HCT116 (cell line): ENCODE results near the gene CHI3L2. TPM values are rescaled to one million over a fixed set of nuclear protein-coding genes. Genes with fewer than 3 reads are reported as not detected.

Experiments
- ATAC-seq: fragments of 200-7000 bp; cut with Tn5 transposase; 2 replicates; pipeline ENCODE4 v1.9.1; 2020; ENCODE audit warnings: mild to moderate bottlenecking, moderate library complexity
- BruUV-seq: library from RNA; stranded (reverse); fragments of 400-500 nt; replicated peaks from 2 replicates; lab custom pipeline; 2021; lab: Mats Ljungman, UMichigan
- CTCF ChIA-PET: fragments of 300-600 bp; sonication (Branson Sonifier 250); formaldehyde crosslinking; loops from one replicate; lab custom pipeline; 2021; ENCODE audit warnings: antibody characterized with exemption; lab: Charles Lee
- POLR2A ChIA-PET: fragments of 300-600, 350-600 bp; sonication (Branson Sonifier 250); formaldehyde crosslinking; loops from one replicate; lab custom pipeline; 2021; ENCODE audit warnings: antibody characterized with exemption; lab: Charles Lee
- RAD21 ChIA-PET, 2 experiments: fragments of 300-600 bp; sonication (Branson Sonifier 250); formaldehyde crosslinking; loops; one replicate each; lab custom pipeline; 2023; ENCODE audit warnings: low total read pairs in 2 of 2; ENCODE audit not compliant: uncharacterized antibody in 2 of 2, unreplicated experiment in 2 of 2, low non-redundant PET in 1 of 2; lab: Charles Lee
- DNase-seq: peaks from one replicate; pipeline ENCODE4 v3.0.0-alpha.2; 2010; ENCODE audit warnings: low read depth, low spot score
- H2AFZ ChIP-seq: fragments of 200-600 bp; shearing (Covaris generic), sonication (generic); 2 replicates; pipeline ENCODE4 v1.6.1; 2017; ENCODE audit warnings: low read depth, mixed run types, mixed read lengths, antibody characterized with exemption, low read length; ENCODE audit not compliant: poor library complexity, severe bottlenecking
- H3K27ac ChIP-seq: 2 replicates; pipeline ENCODE4 v1.5.1; 2012; ENCODE audit warnings: low read depth, low read length
- H3K27me3 ChIP-seq: fragments of 200-600 bp; sonication (generic); 2 replicates; pipeline ENCODE4 v1.6.1; 2016; ENCODE audit warnings: mixed run types, low read length, mixed read lengths; ENCODE audit not compliant: insufficient read depth
- H3K36me3 ChIP-seq, 2 experiments: fragments of 200-500 bp in 1 of 2; fragments of 200-600 bp in 1 of 2; sonication (Bioruptor generic) in 1 of 2; sonication (generic) in 1 of 2; 2 replicates each; pipeline versions ENCODE4 v1.5.1 to v1.6.1; 2014 to 2016; ENCODE audit warnings: low read length in 2 of 2, inconsistent platforms in 1 of 2, mixed read lengths in 1 of 2, mixed run types in 1 of 2; ENCODE audit not compliant: insufficient read depth in 2 of 2, control insufficient read depth in 1 of 2
- H3K4me1 ChIP-seq, 2 experiments: fragments of 200-600 bp in 1 of 2; sonication (generic) in 1 of 2; 2 replicates each; pipeline versions ENCODE4 v1.5.1 to v1.6.1; 2012 to 2017; ENCODE audit warnings: low read length in 2 of 2, inconsistent platforms in 1 of 2, mild to moderate bottlenecking in 1 of 2, mixed read lengths in 1 of 2, mixed run types in 1 of 2, moderate library complexity in 1 of 2; ENCODE audit not compliant: insufficient read depth in 2 of 2, control insufficient read depth in 1 of 2
- H3K4me2 ChIP-seq: fragments of 200-600 bp; sonication (generic); 2 replicates; pipeline ENCODE4 v1.6.1; 2017; ENCODE audit warnings: mixed run types, low read length, mixed read lengths
- H3K4me3 ChIP-seq, 2 experiments: fragments of 200-600 bp in 1 of 2; sonication (generic) in 1 of 2; replicated peaks in 1 of 2; 2 replicates each; pipeline ENCODE4 v1.5.1; 2011 to 2016; ENCODE audit warnings: low read length in 2 of 2, control low read depth in 1 of 2, low read depth in 1 of 2, mild to moderate bottlenecking in 1 of 2, mixed read lengths in 1 of 2, mixed run types in 1 of 2
- H3K79me2 ChIP-seq: fragments of 200-600 bp; sonication (generic); 2 replicates; pipeline ENCODE4 v1.6.1; 2017; ENCODE audit warnings: mild to moderate bottlenecking, mixed run types, low read length, moderate library complexity, mixed read lengths; ENCODE audit not compliant: insufficient read depth
- H3K9ac ChIP-seq: fragments of 200-600 bp; sonication (generic); 2 replicates; pipeline ENCODE4 v1.6.1; 2016; ENCODE audit warnings: low read length, mixed read lengths
- H3K9me2 ChIP-seq: fragments of 200-600 bp; sonication (generic), shearing (Covaris generic); 2 replicates; pipeline ENCODE4 v1.6.1; 2017; ENCODE audit warnings: mixed run types, mild to moderate bottlenecking, moderate library complexity; ENCODE audit not compliant: insufficient read depth
- H3K9me3 ChIP-seq, 2 experiments: fragments of 200-500 bp in 1 of 2; fragments of 200-600 bp in 1 of 2; sonication (Bioruptor generic) in 1 of 2; sonication (generic) in 1 of 2; 2 replicates each; pipeline ENCODE4 v1.6.1; 2014 to 2017; ENCODE audit warnings: low read length in 2 of 2, mixed read lengths in 2 of 2, inconsistent platforms in 1 of 2, low read depth in 1 of 2, mild to moderate bottlenecking in 1 of 2, mixed run types in 1 of 2, moderate library complexity in 1 of 2; ENCODE audit not compliant: control insufficient read depth in 1 of 2, insufficient read depth in 1 of 2
- H4K20me1 ChIP-seq: fragments of 200-600 bp; sonication (generic), shearing (Covaris generic); 2 replicates; pipeline ENCODE4 v1.6.1; 2017; ENCODE audit warnings: mixed run types, mild to moderate bottlenecking, moderate library complexity; ENCODE audit not compliant: insufficient read depth
- CBX3 ChIP-seq: IDR thresholded peaks from 2 replicates; pipeline ENCODE4 v1.6.1; 2012; ENCODE audit warnings: low read depth
- ELF1 ChIP-seq: IDR thresholded peaks from 2 replicates; pipeline ENCODE4 v1.6.1; 2012; ENCODE audit warnings: low read depth, borderline replicate concordance
- EZH2 ChIP-seq: fragments of 200-600 bp; sonication (generic); IDR thresholded peaks from 2 replicates; pipeline ENCODE4 v1.6.1; 2017; ENCODE audit warnings: antibody characterized with exemption, mixed run types
- EZH2phosphoT487 ChIP-seq: fragments of 200-600 bp; IDR thresholded peaks from 2 replicates; pipeline ENCODE4 v1.6.1; 2018; ENCODE audit warnings: antibody characterized with exemption, borderline replicate concordance
- MAX ChIP-seq: IDR thresholded peaks from 2 replicates; pipeline ENCODE4 v1.6.1; 2012
- POLR2AphosphoS5 ChIP-seq: IDR thresholded peaks from 2 replicates; pipeline ENCODE4 v1.6.1; 2011; ENCODE audit warnings: mild to moderate bottlenecking, low read depth, low read length, moderate library complexity
- SIN3A ChIP-seq: IDR thresholded peaks from 2 replicates; pipeline ENCODE4 v1.6.1; 2012; ENCODE audit warnings: low read depth
- SP1 ChIP-seq: IDR thresholded peaks from 2 replicates; pipeline ENCODE4 v1.6.1; 2012; ENCODE audit warnings: low read depth
- ZBTB33 ChIP-seq: IDR thresholded peaks from 2 replicates; pipeline ENCODE4 v1.6.1; 2011; ENCODE audit warnings: mild to moderate bottlenecking, low read length, moderate library complexity; ENCODE audit not compliant: insufficient replicate concordance; ENCODE audit errors: extremely low read depth
- ZFX ChIP-seq: fragments of 450-650 bp; IDR thresholded peaks from 2 replicates; pipeline ENCODE4 v1.6.1; 2017
- ZNF274 ChIP-seq: fragments of 200-500 bp; sonication (Bioruptor generic); IDR thresholded peaks from 2 replicates; pipeline ENCODE4 v1.6.1; 2014; ENCODE audit warnings: mild to moderate bottlenecking, low read depth, low read length, inconsistent platforms
- intact Hi-C: fragments of 100-400 bp; cut with micrococcal nuclease; formaldehyde crosslinking; loops from 2 replicates; pipeline ENCODE4 v1.10.0; 2022
- total RNA-seq: library from RNA; stranded (reverse); gene quantifications from one replicate; pipeline ENCODE4 v1.2.1, GENCODE V29; 2021; ENCODE audit not compliant: unreplicated experiment

Gene CHI3L2
- total RNA-seq, 1 experiment from 2014 or later, result not detected

- Histone ChIP-seq H3K4me2 (no peak overlapping the region), H3K27me3 (no peaks in the 10 kb centered on the region), H3K27ac (no peak overlapping the region), H3K79me2 (no peaks in the 10 kb centered on the region), H3K4me3 (no peak overlapping the region), H3K9me2 (no peaks in the 10 kb centered on the region), H3K4me1 (no peaks in the 10 kb centered on the region), H2AFZ (no peak overlapping the region), H3K9me3 (no peaks in the 10 kb centered on the region), H4K20me1 (no peaks in the 10 kb centered on the region)
- intact Hi-C loops, result no loop called here
- RAD21 ChIA-PET, result no interaction called here
- BruUV-seq, result no TSS peak
- no peak for DNase-seq
- POLR2A ChIA-PET, result interaction anchor here (0.8 kb wide), 1 partner anchor 9 kb away, joined by 3 read pairs; no protein-coding TSS in a partner anchor
- TF ChIP-seq ZFX (no peak), ELF1 (no peak), MAX (no peak), ZNF274 (no peak), ZBTB33 (no peak)
- TF ChIP-seq, all 23 proteins: peak for 0
- Histone ChIP-seq H3K36me3 (peaks cover 31 to 40% of the 10 kb centered on the region in 2 experiments; a peak in 2 of 4 replicates), H3K9ac (no peak overlapping the region)
- CTCF ChIA-PET, result no interaction called here
- ATAC-seq, result no peak
These were observed 44.0 kb upstream of the CHI3L2 start for GRCh38 chr1:111183308-111184069.

GRCh38 chr1:111184663-111185062, 42.9 kb upstream of the CHI3L2 start:
- H3K4me2 ChIP-seq, result no peak overlapping the region
- H3K36me3 ChIP-seq, result peaks cover 31 to 40% of the 10 kb centered on the region in 2 experiments; a peak in 2 of 4 replicates
- no peak overlapping the region for H3K4me3 ChIP-seq
- intact Hi-C loops, result no loop called here
- no peaks in the 10 kb centered on the region for H3K27me3 ChIP-seq
- H3K9me3 ChIP-seq, result no peaks in the 10 kb centered on the region
- ATAC-seq, result no peak
- H3K79me2 ChIP-seq, result no peaks in the 10 kb centered on the region
- H2AFZ ChIP-seq, result no peak overlapping the region
- DNase-seq, result no peak
- H3K9me2 ChIP-seq, result no peaks in the 10 kb centered on the region
- CTCF ChIA-PET, result no interaction called here
- no peak overlapping the region for H3K27ac ChIP-seq
- RAD21 ChIA-PET, result no interaction called here
- POLR2A ChIA-PET, result no interaction called here
- TSS peak; percentile 25 for BruUV-seq
- no peaks in the 10 kb centered on the region for H4K20me1 ChIP-seq
- H3K9ac ChIP-seq, result no peak overlapping the region
- no peaks in the 10 kb centered on the region for H3K4me1 ChIP-seq
- TF ChIP-seq SIN3A (no peak), CBX3 (no peak), SP1 (no peak), POLR2AphosphoS5 (no peak), ZFX (no peak), EZH2phosphoT487 (no peak), EZH2 (no peak), ELF1 (no peak), ZBTB33 (no peak)
